ENCODE data around the gene POLG. TPM values are rescaled to one million over a fixed set of nuclear protein-coding genes. Genes with fewer than 3 reads are reported as not detected.

The POLG gene
- total RNA-seq, 1 donor from 2014 or later, result 55.0 TPM

GRCh38 chr15:89376388-89376787 is 41.8 kb upstream of the POLG start:
- no peaks in the 10 kb centered on the region for H3K36me3 Mint-ChIP-seq
- no peak for DNase-seq (ENCODE audit: extremely low spot score, unreplicated experiment)
- H3K4me3 Mint-ChIP-seq, result no peak overlapping the region
- H3K9me3 Mint-ChIP-seq, result no peaks in the 10 kb centered on the region
- H3K27ac Mint-ChIP-seq, result no peak overlapping the region
- peaks cover 6% of the 10 kb centered on the region for H3K4me1 Mint-ChIP-seq (ENCODE audit: unreplicated experiment)
- no peak for TF ChIP-seq CTCF (conservative IDR thresholded peaks at IDR 0.05)
- peaks cover 92% of the 10 kb centered on the region for H3K27me3 Mint-ChIP-seq

- H3K9me3 Mint-ChIP-seq, result no peaks in the 10 kb centered on the region
- no peak overlapping the region for H3K27ac Mint-ChIP-seq
- no peak overlapping the region for H3K4me3 Mint-ChIP-seq
- no peaks in the 10 kb centered on the region for H3K36me3 Mint-ChIP-seq
- peaks cover 6% of the 10 kb centered on the region for H3K4me1 Mint-ChIP-seq (ENCODE audit: unreplicated experiment)
- DNase-seq (ENCODE audit: extremely low spot score, unreplicated experiment), result no peak
- TF ChIP-seq CTCF (conservative IDR thresholded peaks at IDR 0.05), result no peak
- peaks cover 91% of the 10 kb centered on the region for H3K27me3 Mint-ChIP-seq
Observed at GRCh38 chr15:89375093-89376005, 40.7 kb upstream of the POLG start.

GRCh38 chr15:89374086-89374981 is 39.7 kb upstream of the POLG start:
- no peaks in the 10 kb centered on the region for H3K4me1 Mint-ChIP-seq (ENCODE audit: unreplicated experiment)

GRCh38 chr15:89372069-89372935 is 37.7 kb upstream of the POLG start:
- Mint-ChIP-seq H3K4me3 (peak overlapping the region; percentile 62), H3K27me3 (peaks cover 93% of the 10 kb centered on the region), H3K4me1 (ENCODE audit: unreplicated experiment) (no peaks in the 10 kb centered on the region), H3K27ac (no peak overlapping the region), H3K9me3 (no peaks in the 10 kb centered on the region), H3K36me3 (no peaks in the 10 kb centered on the region)
- no peak for DNase-seq (ENCODE audit: extremely low spot score, unreplicated experiment)
- TF ChIP-seq CTCF (conservative IDR thresholded peaks at IDR 0.05), result no peak

More at GRCh38 chr15:89374086-89374981, 39.7 kb upstream of the POLG start:
- Mint-ChIP-seq H3K36me3 (no peaks in the 10 kb centered on the region), H3K9me3 (no peaks in the 10 kb centered on the region), H3K27me3 (peaks cover 91% of the 10 kb centered on the region), H3K4me3 (no peak overlapping the region), H3K27ac (no peak overlapping the region)
- DNase-seq (ENCODE audit: extremely low spot score, unreplicated experiment), result no peak
- no peak for TF ChIP-seq CTCF (conservative IDR thresholded peaks at IDR 0.05)

All from type B pancreatic cell (in vitro differentiated cells).